Measurements from ENCODE around the gene RAPH1. TPM values are rescaled to one million over a fixed set of nuclear protein-coding genes. Genes with fewer than 3 reads are reported as not detected.
"Not testable (repeated sequence)": the region's sequence is repeated elsewhere in the genome, so short reads cannot be mapped to it uniquely, and the experiment has no call there.

RAPH1 gene
- total RNA-seq, 1 experiment from 2014 or later = not detected

DNA sequence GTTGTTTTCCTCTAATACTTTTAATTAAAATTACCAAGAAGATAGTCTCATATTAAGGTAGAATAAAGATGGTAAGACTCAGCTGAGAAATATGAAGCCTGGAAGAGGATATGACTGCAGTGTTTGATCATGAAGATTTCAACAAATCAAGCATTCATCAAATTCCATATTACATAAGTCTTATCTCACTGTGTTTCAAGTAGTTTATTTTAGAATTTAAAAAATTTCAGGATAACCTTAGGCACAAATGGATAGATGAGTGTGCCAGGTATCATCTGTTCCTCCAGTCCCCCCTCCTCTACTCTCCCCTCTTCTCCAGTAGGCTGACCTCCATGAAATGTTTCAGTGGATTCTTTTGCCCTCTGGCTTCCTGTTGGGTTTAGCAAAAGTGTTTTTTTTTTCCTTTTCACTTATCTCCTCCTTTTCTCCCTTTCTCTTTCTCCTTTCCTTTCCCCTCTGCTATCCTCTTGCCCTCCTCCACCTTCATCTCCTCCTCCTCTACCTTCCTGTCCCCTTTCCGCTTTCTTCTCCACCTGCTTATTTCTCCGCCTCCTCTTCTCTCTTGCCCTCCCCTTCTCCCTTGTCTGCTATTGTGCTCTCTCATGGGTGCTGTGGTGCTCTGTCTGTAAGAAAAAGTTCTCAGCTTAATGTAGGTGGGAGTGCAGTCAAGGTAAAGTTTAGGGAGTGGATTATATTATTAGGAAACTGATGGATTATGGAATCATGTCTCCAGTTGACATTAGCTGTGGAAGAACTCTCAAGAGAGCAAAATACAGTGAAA lies 134.1 kb downstream of the RAPH1 start:
- H3K4me1 ChIP-seq (ENCODE audit: low read length) = no peaks in the 10 kb centered on the region
- no peaks in the 10 kb centered on the region for H3K9me3 ChIP-seq (ENCODE audit: low read length)
- H4K20me1 ChIP-seq (ENCODE audit: insufficient read depth, low read depth, low read length) = no peaks in the 10 kb centered on the region
- no peak overlapping the region for H3K9ac ChIP-seq (ENCODE audit: low read length)
- no peaks in the 10 kb centered on the region for H3K27me3 ChIP-seq (ENCODE audit: low read length)
- no peaks in the 10 kb centered on the region for H3K9me2 ChIP-seq (replicated peaks; ENCODE audit: insufficient read depth, low read length)
- H3K4me2 ChIP-seq (ENCODE audit: low read depth, low read length, poor library complexity, severe bottlenecking) = no peak overlapping the region
- H2AFZ ChIP-seq (ENCODE audit: low read length) = no peak overlapping the region
- peaks cover 32% of the 10 kb centered on the region for H3K36me3 ChIP-seq (ENCODE audit: insufficient read depth, low read length)
- no peak for DNase-seq
- H3K27ac ChIP-seq (ENCODE audit: low read length) = no peak overlapping the region
- peaks cover 26% of the 10 kb centered on the region for H3K79me2 ChIP-seq (ENCODE audit: low read length)
- H3K4me3 ChIP-seq (ENCODE audit: low read length) = no peak overlapping the region

DNA sequence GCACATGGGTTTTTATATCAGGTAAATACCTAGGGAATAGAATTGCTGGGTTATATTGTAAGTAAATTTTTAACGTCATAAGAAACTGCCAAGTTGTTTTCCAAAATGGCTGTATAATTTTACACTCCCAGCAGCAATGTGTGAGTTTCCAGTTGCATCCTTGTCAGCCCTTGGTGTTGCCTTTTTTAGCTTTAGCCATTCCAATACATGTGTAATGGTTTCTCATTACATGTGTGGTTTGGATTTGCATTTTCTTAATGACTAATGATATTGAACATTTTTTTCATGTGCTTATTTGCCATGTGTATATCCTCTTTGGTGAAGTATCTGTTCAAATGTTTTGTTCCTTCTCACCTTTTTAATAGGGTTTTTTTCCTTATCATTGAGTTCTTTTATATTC lies 136.1 kb downstream of the RAPH1 start:
- Histone ChIP-seq H2AFZ (ENCODE audit: low read length) (no peak overlapping the region), H3K9ac (ENCODE audit: low read length) (no peak overlapping the region), H3K4me2 (ENCODE audit: low read depth, low read length, poor library complexity, severe bottlenecking) (no peak overlapping the region), H3K27me3 (ENCODE audit: low read length) (no peaks in the 10 kb centered on the region), H3K9me2 (replicated peaks; ENCODE audit: insufficient read depth, low read length) (no peaks in the 10 kb centered on the region), H3K79me2 (ENCODE audit: low read length) (peaks cover 30% of the 10 kb centered on the region), H4K20me1 (ENCODE audit: insufficient read depth, low read depth, low read length) (no peaks in the 10 kb centered on the region), H3K9me3 (ENCODE audit: low read length) (no peaks in the 10 kb centered on the region), H3K27ac (ENCODE audit: low read length) (no peak overlapping the region), H3K4me1 (ENCODE audit: low read length) (no peaks in the 10 kb centered on the region), H3K4me3 (ENCODE audit: low read length) (no peak overlapping the region), H3K36me3 (ENCODE audit: insufficient read depth, low read length) (peaks cover 29% of the 10 kb centered on the region)
- no peak for DNase-seq

DNA sequence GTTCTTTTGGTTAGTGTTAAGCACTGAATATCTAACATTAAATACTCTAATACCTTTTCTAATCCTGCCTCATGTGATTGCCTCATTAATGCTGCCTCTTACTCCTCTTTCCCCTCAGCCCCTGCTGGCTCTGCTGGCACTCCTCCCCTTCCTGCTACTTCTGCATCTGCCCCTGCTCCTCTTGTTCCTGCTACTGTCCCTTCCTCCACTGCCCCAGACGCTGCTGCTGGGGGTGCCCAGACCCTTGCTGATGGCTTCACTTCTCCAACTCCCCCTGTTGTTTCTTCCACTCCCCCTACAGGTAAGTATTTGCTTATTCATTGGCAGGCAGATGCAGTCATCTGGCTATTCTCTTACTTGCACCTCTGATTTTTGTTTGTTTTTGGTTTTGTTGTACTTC lies 138.4 kb downstream of the RAPH1 start:
- H2AFZ ChIP-seq (ENCODE audit: low read length) = no peak overlapping the region
- no peak overlapping the region for H3K27ac ChIP-seq (ENCODE audit: low read length)
- no peaks in the 10 kb centered on the region for H3K9me2 ChIP-seq (replicated peaks; ENCODE audit: insufficient read depth, low read length)
- H3K27me3 ChIP-seq (ENCODE audit: low read length) = no peaks in the 10 kb centered on the region
- H3K4me2 ChIP-seq (ENCODE audit: low read depth, low read length, poor library complexity, severe bottlenecking) = no peak overlapping the region
- peaks cover 23% of the 10 kb centered on the region for H3K79me2 ChIP-seq (ENCODE audit: low read length)
- no peak overlapping the region for H3K9ac ChIP-seq (ENCODE audit: low read length)
- H3K9me3 ChIP-seq (ENCODE audit: low read length) = no peaks in the 10 kb centered on the region
- no peak for DNase-seq
- H3K36me3 ChIP-seq (ENCODE audit: insufficient read depth, low read length) = peaks cover 16% of the 10 kb centered on the region
- no peak overlapping the region for H3K4me3 ChIP-seq (ENCODE audit: low read length)
- H4K20me1 ChIP-seq (ENCODE audit: insufficient read depth, low read depth, low read length) = no peaks in the 10 kb centered on the region
- no peaks in the 10 kb centered on the region for H3K4me1 ChIP-seq (ENCODE audit: low read length)

DNA sequence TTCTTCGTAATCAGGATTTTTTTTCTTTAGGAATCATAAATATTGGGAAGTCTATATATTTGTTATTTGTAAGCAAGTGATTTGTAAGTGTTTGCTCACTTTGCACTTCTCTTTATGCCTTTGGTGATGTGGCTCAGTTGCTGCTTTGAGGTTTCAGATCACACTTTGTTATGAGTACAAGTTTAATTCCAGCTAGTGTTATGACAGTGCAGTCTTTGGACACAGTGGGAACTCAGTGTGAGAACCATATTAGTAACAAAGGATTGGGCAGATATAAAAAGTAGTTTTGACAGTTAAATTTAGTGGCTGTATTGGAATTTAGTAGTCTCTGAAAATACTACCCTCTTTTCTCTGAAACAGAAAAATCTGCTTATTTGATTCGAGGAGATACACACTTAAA lies 139.2 kb downstream of the RAPH1 start:
- H4K20me1 ChIP-seq (ENCODE audit: insufficient read depth, low read depth, low read length) = no peaks in the 10 kb centered on the region
- no peak overlapping the region for H3K4me3 ChIP-seq (ENCODE audit: low read length)
- H3K36me3 ChIP-seq (ENCODE audit: insufficient read depth, low read length) = peaks cover 17% of the 10 kb centered on the region
- no peaks in the 10 kb centered on the region for H3K9me2 ChIP-seq (replicated peaks; ENCODE audit: insufficient read depth, low read length)
- peaks cover 24% of the 10 kb centered on the region for H3K79me2 ChIP-seq (ENCODE audit: low read length)
- no peak for DNase-seq
- H3K9ac ChIP-seq (ENCODE audit: low read length) = no peak overlapping the region
- H3K27me3 ChIP-seq (ENCODE audit: low read length) = no peaks in the 10 kb centered on the region
- H2AFZ ChIP-seq (ENCODE audit: low read length) = no peak overlapping the region
- H3K4me1 ChIP-seq (ENCODE audit: low read length) = no peaks in the 10 kb centered on the region
- H3K9me3 ChIP-seq (ENCODE audit: low read length) = no peaks in the 10 kb centered on the region
- no peak overlapping the region for H3K27ac ChIP-seq (ENCODE audit: low read length)
- no peak overlapping the region for H3K4me2 ChIP-seq (ENCODE audit: low read depth, low read length, poor library complexity, severe bottlenecking)

DNA sequence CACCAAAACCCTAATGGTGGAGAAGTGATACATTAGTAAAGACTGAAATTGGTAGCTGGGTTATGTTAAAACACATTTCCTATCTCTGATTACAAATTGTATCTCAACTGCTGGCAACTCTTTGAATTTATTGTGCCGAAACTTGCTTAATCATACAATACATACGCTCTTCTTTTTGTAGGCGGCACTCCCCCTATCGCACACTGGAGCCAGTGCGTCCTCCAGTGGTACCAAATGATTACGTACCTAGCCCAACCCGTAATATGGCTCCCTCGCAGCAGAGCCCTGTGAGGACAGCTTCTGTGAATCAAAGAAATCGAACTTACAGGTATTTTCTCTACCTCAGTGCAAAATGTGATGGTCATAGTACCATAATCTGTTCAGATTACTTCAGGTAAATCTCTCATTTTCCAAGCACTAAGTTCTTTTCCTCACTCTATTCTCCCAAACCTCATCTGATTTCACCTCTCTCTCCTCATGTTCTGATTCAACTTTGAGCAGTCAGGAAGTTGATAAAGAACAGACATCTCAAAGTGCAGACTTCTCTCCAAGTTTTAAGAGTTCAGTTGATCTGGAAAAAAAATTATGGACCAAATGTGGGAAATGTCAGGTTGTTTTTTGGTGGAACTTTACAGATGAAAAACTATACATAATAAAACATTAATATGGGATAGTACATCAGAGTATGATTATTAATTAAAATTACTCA lies 140.4 kb downstream of the RAPH1 start:
- Histone ChIP-seq H3K36me3 (ENCODE audit: insufficient read depth, low read length) (peaks cover 21% of the 10 kb centered on the region), H3K4me3 (ENCODE audit: low read length) (no peak overlapping the region), H3K9ac (ENCODE audit: low read length) (no peak overlapping the region), H2AFZ (ENCODE audit: low read length) (no peak overlapping the region), H3K4me1 (ENCODE audit: low read length) (no peaks in the 10 kb centered on the region), H3K27ac (ENCODE audit: low read length) (no peak overlapping the region), H4K20me1 (ENCODE audit: insufficient read depth, low read depth, low read length) (no peaks in the 10 kb centered on the region), H3K9me3 (ENCODE audit: low read length) (no peaks in the 10 kb centered on the region), H3K79me2 (ENCODE audit: low read length) (peaks cover 31% of the 10 kb centered on the region), H3K4me2 (ENCODE audit: low read depth, low read length, poor library complexity, severe bottlenecking) (no peak overlapping the region), H3K27me3 (ENCODE audit: low read length) (no peaks in the 10 kb centered on the region), H3K9me2 (replicated peaks; ENCODE audit: insufficient read depth, low read length) (no peaks in the 10 kb centered on the region)
- DNase-seq = no peak

DNA sequence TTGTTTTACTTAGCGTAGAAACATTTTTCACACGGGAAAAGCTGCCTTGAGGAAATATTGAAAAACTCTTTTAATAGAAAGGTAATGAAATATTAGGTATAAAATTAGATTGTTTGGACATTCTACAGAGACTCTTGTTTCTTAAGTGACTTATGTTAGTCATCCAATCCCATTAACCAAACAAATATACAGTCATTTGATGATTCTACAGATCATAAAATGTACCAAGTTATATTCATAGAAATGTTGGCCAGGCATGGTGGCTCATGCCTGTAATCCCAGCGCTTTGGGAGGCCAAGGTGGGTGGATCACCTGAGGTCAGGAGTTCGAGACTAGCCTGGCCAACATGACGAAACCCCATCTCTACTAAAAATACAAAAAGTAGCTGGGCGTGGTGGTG lies 146.9 kb downstream of the RAPH1 start:
- H3K9me2 ChIP-seq (replicated peaks; ENCODE audit: insufficient read depth, low read length); H3K27me3 ChIP-seq (ENCODE audit: low read length); DNase-seq; H4K20me1 ChIP-seq (ENCODE audit: insufficient read depth, low read depth, low read length); H3K4me1 ChIP-seq (ENCODE audit: low read length); H3K9me3 ChIP-seq (ENCODE audit: low read length); H3K9ac ChIP-seq (ENCODE audit: low read length); H3K4me3 ChIP-seq (ENCODE audit: low read length); H2AFZ ChIP-seq (ENCODE audit: low read length); H3K27ac ChIP-seq (ENCODE audit: low read length); H3K4me2 ChIP-seq (ENCODE audit: low read depth, low read length, poor library complexity, severe bottlenecking): not testable (repeated sequence)
- Histone ChIP-seq H3K79me2 (ENCODE audit: low read length) (peaks cover 37% of the 10 kb centered on the region), H3K36me3 (ENCODE audit: insufficient read depth, low read length) (peaks cover 14% of the 10 kb centered on the region; the same call in 1 of the 2 replicates)

DNA sequence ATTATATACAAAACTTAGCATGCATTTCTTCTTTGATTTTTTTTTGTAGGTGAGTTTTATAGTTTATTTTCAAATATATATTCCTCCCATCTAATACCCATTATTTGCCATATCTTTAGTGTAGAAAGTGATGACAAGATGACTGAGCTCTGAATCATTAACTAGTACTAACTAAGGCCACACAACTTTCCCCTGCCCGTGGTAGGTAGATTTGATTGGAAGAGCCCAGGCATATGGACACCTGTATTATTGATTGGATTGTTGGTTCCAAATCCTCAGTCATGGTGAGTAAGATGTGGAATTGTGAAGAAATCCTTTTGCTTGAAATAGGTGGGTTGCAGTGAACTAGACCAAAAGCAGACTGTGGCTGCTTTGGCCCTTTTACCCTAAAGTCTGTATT lies 152.1 kb downstream of the RAPH1 start:
- Histone ChIP-seq H3K9me3 (ENCODE audit: low read length) (no peaks in the 10 kb centered on the region), H3K27ac (ENCODE audit: low read length) (no peak overlapping the region), H3K36me3 (ENCODE audit: insufficient read depth, low read length) (peaks cover 16% of the 10 kb centered on the region; the same call in 1 of the 2 replicates), H3K4me1 (ENCODE audit: low read length) (no peaks in the 10 kb centered on the region; the same call in 1 of the 2 replicates), H2AFZ (ENCODE audit: low read length) (no peak overlapping the region), H4K20me1 (ENCODE audit: insufficient read depth, low read depth, low read length) (no peaks in the 10 kb centered on the region), H3K9ac (ENCODE audit: low read length) (no peak overlapping the region), H3K79me2 (ENCODE audit: low read length) (peaks cover 61% of the 10 kb centered on the region), H3K4me3 (ENCODE audit: low read length) (no peak overlapping the region), H3K27me3 (ENCODE audit: low read length) (no peaks in the 10 kb centered on the region), H3K9me2 (replicated peaks; ENCODE audit: insufficient read depth, low read length) (no peaks in the 10 kb centered on the region), H3K4me2 (ENCODE audit: low read depth, low read length, poor library complexity, severe bottlenecking) (no peak overlapping the region)
- no peak for DNase-seq

DNA sequence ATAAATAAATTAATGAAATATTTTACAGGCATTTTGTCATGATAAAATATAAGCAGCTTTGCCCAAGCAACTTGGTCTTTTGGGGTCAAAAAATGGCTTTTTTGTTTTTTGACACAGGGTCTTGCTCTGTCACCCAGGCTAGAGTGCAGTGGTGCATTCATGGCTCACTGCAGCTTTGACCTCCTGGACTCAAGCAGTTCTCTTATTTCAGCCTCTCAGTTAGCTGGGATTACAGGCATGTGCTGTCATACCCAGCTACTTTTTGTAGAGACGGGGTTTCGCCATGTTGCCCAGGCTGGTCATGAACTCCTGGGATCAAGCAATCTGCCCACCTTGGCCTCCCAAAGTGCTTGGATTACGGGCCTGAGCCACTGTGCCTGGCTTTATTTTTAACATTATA lies 155.9 kb downstream of the RAPH1 start:
- Histone ChIP-seq H4K20me1 (ENCODE audit: insufficient read depth, low read depth, low read length) (no peaks in the 10 kb centered on the region), H3K36me3 (ENCODE audit: insufficient read depth, low read length) (peaks cover 16% of the 10 kb centered on the region; the same call in 1 of the 2 replicates), H3K4me3 (ENCODE audit: low read length) (no peak overlapping the region), H3K4me2 (ENCODE audit: low read depth, low read length, poor library complexity, severe bottlenecking) (no peak overlapping the region), H2AFZ (ENCODE audit: low read length) (no peak overlapping the region), H3K9me2 (replicated peaks; ENCODE audit: insufficient read depth, low read length) (no peaks in the 10 kb centered on the region), H3K9ac (ENCODE audit: low read length) (no peak overlapping the region), H3K79me2 (ENCODE audit: low read length) (peaks cover 75% of the 10 kb centered on the region), H3K4me1 (ENCODE audit: low read length) (peaks cover 4% of the 10 kb centered on the region; the same call in 1 of the 2 replicates), H3K27me3 (ENCODE audit: low read length) (no peaks in the 10 kb centered on the region), H3K9me3 (ENCODE audit: low read length) (no peaks in the 10 kb centered on the region), H3K27ac (ENCODE audit: low read length) (no peak overlapping the region)
- DNase-seq = no peak

All from Karpas-422 (cell line).